HEK293 (cell line): ENCODE results near the gene SUN3.

Source experiments
- CTCF ChIA-PET: fragments of 350-600 bp; formaldehyde crosslinking; extraction: SDS; loops from one replicate; lab custom pipeline; 2021; ENCODE audit warnings: antibody characterized with exemption; lab: Yijun Ruan, JAX
- POLR2A ChIA-PET: fragments of 300-600 bp; formaldehyde crosslinking; extraction: SDS; loops from one replicate; lab custom pipeline; 2020; ENCODE audit warnings: antibody characterized with exemption, inconsistent platforms; lab: Yijun Ruan, JAX
- H3K27ac ChIP-seq: fragments of 200-500 bp; sonication (Bioruptor generic); 2 replicates; pipeline ENCODE4 v1.5.1; 2014; ENCODE audit warnings: low read depth, low read length, control low read depth, inconsistent platforms; ENCODE audit errors: extremely low read depth
- H3K36me3 ChIP-seq, 2 experiments: fragments of 200-500 bp in 1 of 2; sonication (Bioruptor generic) in 1 of 2; 1 replicate in 1 of 2; 2 replicates in 1 of 2; pipeline ENCODE4 v1.5.1; 2014 to 2017; ENCODE audit warnings: inconsistent platforms in 2 of 2, low read length in 2 of 2; ENCODE audit not compliant: control insufficient read depth in 2 of 2, insufficient read depth in 1 of 2
- H3K4me1 ChIP-seq: fragments of 200-500 bp; sonication (Bioruptor generic); 2 replicates; pipeline ENCODE4 v1.5.1; 2014; ENCODE audit warnings: mild to moderate bottlenecking, low read length, inconsistent platforms; ENCODE audit not compliant: control insufficient read depth, insufficient read depth
- H3K4me3 ChIP-seq: 2 replicates; pipeline ENCODE4 v1.5.1; 2011; ENCODE audit warnings: low read depth, mild to moderate bottlenecking, control low read depth, low read length, moderate library complexity
- H3K9me3 ChIP-seq: fragments of 200-500 bp; sonication (Bioruptor generic); 2 replicates; pipeline ENCODE4 v1.5.1; 2014; ENCODE audit warnings: low read depth, low read length, inconsistent platforms; ENCODE audit not compliant: control insufficient read depth, insufficient read depth
- PRDM2 ChIP-seq: fragments of 450-650 bp; formaldehyde crosslinking; IDR thresholded peaks from 2 replicates; pipeline ENCODE4 v1.5.1; 2016; ENCODE audit warnings: missing biosample characterization, missing genetic modification characterization, borderline replicate concordance
- SP2 ChIP-seq: fragments of 450-650 bp; formaldehyde crosslinking; IDR thresholded peaks from 2 replicates; pipeline ENCODE4 v1.5.1; 2016; ENCODE audit warnings: missing biosample characterization, missing genetic modification characterization
- ZBTB21 ChIP-seq: fragments of 450-650 bp; formaldehyde crosslinking; IDR thresholded peaks from 2 replicates; pipeline ENCODE4 v1.5.1; 2017; ENCODE audit warnings: missing biosample characterization, missing genetic modification characterization
- ZBTB49 ChIP-seq: fragments of 450-650 bp; formaldehyde crosslinking; IDR thresholded peaks from 2 replicates; pipeline ENCODE4 v1.5.1; 2016; ENCODE audit warnings: missing biosample characterization, missing genetic modification characterization, low read depth
- ZNF157 ChIP-seq: fragments of 450-650 bp; formaldehyde crosslinking; IDR thresholded peaks from 2 replicates; pipeline ENCODE4 v1.5.1; 2016; ENCODE audit warnings: missing biosample characterization, missing genetic modification characterization
- ZNF169 ChIP-seq: fragments of 450-650 bp; formaldehyde crosslinking; IDR thresholded peaks from 2 replicates; pipeline ENCODE4 v1.5.1; 2016; ENCODE audit warnings: missing biosample characterization, missing genetic modification characterization
- ZNF211 ChIP-seq: fragments of 450-650 bp; formaldehyde crosslinking; IDR thresholded peaks from 2 replicates; pipeline ENCODE4 v1.5.1; 2016; ENCODE audit warnings: low read depth, missing biosample characterization, missing genetic modification characterization
- ZNF214 ChIP-seq: fragments of 450-650 bp; formaldehyde crosslinking; IDR thresholded peaks from 2 replicates; pipeline ENCODE4 v1.5.1; 2017; ENCODE audit warnings: missing biosample characterization, mild to moderate bottlenecking, missing genetic modification characterization, borderline replicate concordance
- ZNF266 ChIP-seq: fragments of 450-650 bp; formaldehyde crosslinking; IDR thresholded peaks from 2 replicates; pipeline ENCODE4 v1.5.1; 2016; ENCODE audit warnings: missing biosample characterization, missing genetic modification characterization, low read depth
- ZNF292 ChIP-seq: fragments of 450-650 bp; formaldehyde crosslinking; IDR thresholded peaks from 2 replicates; pipeline ENCODE4 v1.5.1; 2016; ENCODE audit warnings: low read depth, missing biosample characterization, missing genetic modification characterization, borderline replicate concordance
- ZNF302 ChIP-seq: fragments of 450-650 bp; formaldehyde crosslinking; IDR thresholded peaks from 2 replicates; pipeline ENCODE4 v1.5.1; 2016; ENCODE audit warnings: missing biosample characterization, missing genetic modification characterization, low read depth
- ZNF362 ChIP-seq: fragments of 450-650 bp; formaldehyde crosslinking; IDR thresholded peaks from 2 replicates; pipeline ENCODE4 v1.5.1; 2016; ENCODE audit warnings: missing biosample characterization, missing genetic modification characterization
- ZNF664 ChIP-seq: fragments of 450-650 bp; formaldehyde crosslinking; IDR thresholded peaks from 2 replicates; pipeline ENCODE4 v1.5.1; 2016; ENCODE audit warnings: missing biosample characterization, missing genetic modification characterization
- ZNF701 ChIP-seq: fragments of 450-650 bp; formaldehyde crosslinking; IDR thresholded peaks from 2 replicates; pipeline ENCODE4 v1.5.1; 2016; ENCODE audit warnings: missing biosample characterization, missing genetic modification characterization
- ZNF776 ChIP-seq: fragments of 450-650 bp; formaldehyde crosslinking; IDR thresholded peaks from 2 replicates; pipeline ENCODE4 v1.5.0; 2017; ENCODE audit warnings: missing biosample characterization, missing genetic modification characterization, borderline replicate concordance
- TF ChIP-seq, protein P1 (sequence below): fragments of 450-650 bp; formaldehyde crosslinking; IDR thresholded peaks from 2 replicates; pipeline ENCODE4 v1.5.1; 2016; ENCODE audit warnings: missing biosample characterization, missing genetic modification characterization

SUN3 gene

GRCh38 chr7:47967123-47967522, 61.8 kb downstream of the SUN3 start:
- Histone ChIP-seq H3K4me1 (no peaks in the 10 kb centered on the region), H3K36me3 (peaks cover 35 to 75% of the 10 kb centered on the region in 2 experiments), H3K4me3 (no peak overlapping the region), H3K9me3 (no peaks in the 10 kb centered on the region), H3K27ac (no peak overlapping the region)
- ChIA-PET CTCF (interaction anchor here (0.6 to 2.0 kb wide), 6 partner anchors 16 to 700 kb away, joined by 3 to 10 read pairs (median 3); no protein-coding TSS in a partner anchor), POLR2A (no interaction called here)
- no peak for TF ChIP-seq SP2
- no peak for TF ChIP-seq ZNF776 (tag by site-specific recombination)
- TF ChIP-seq ZNF211: no peak
- TF ChIP-seq ZNF362: no peak
- TF ChIP-seq ZNF701 (tag by site-specific recombination): no peak
- TF ChIP-seq ZBTB21 (tag by site-specific recombination): no peak
- TF ChIP-seq ZNF266: no peak
- no peak for TF ChIP-seq ZNF302 (tag by site-specific recombination)
- no peak for TF ChIP-seq ZNF214
- no peak for TF ChIP-seq ZNF292
- TF ChIP-seq ZNF169: no peak
- TF ChIP-seq ZNF157 (tag by site-specific recombination): no peak

GRCh38 chr7:47965456-47965855, 63.5 kb downstream of the SUN3 start:
- CTCF ChIA-PET: no interaction called here

More at GRCh38 chr7:47965456-47965855, 63.5 kb downstream of the SUN3 start:
- no peaks in the 10 kb centered on the region for H3K9me3 ChIP-seq
- no peak overlapping the region for H3K4me3 ChIP-seq
- no peak for TF ChIP-seq ZNF362
- TF ChIP-seq, protein P1, sequence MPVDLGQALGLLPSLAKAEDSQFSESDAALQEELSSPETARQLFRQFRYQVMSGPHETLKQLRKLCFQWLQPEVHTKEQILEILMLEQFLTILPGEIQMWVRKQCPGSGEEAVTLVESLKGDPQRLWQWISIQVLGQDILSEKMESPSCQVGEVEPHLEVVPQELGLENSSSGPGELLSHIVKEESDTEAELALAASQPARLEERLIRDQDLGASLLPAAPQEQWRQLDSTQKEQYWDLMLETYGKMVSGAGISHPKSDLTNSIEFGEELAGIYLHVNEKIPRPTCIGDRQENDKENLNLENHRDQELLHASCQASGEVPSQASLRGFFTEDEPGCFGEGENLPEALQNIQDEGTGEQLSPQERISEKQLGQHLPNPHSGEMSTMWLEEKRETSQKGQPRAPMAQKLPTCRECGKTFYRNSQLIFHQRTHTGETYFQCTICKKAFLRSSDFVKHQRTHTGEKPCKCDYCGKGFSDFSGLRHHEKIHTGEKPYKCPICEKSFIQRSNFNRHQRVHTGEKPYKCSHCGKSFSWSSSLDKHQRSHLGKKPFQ (tag by site-specific recombination): no peak
- no peak for TF ChIP-seq ZBTB49 (tag by site-specific recombination)
- no peak for TF ChIP-seq ZNF211
- no peak for TF ChIP-seq PRDM2 (tag by site-specific recombination)
- TF ChIP-seq ZNF664 (tag by site-specific recombination): no peak
- POLR2A ChIA-PET: no interaction called here
- H3K36me3 ChIP-seq: peaks cover 40 to 80% of the 10 kb centered on the region in 2 experiments
- no peaks in the 10 kb centered on the region for H3K4me1 ChIP-seq
- H3K27ac ChIP-seq: no peak overlapping the region
